Measurements from ENCODE around the gene ALDH1A1. TPM values are rescaled to one million over a fixed set of nuclear protein-coding genes. Genes with fewer than 3 reads are reported as not detected.

Gene ALDH1A1
- total RNA-seq, 1 experiment from 2014 or later: 2.3 TPM

GRCh38 chr9:72949918-72950325 is 2.9 kb downstream of the ALDH1A1 start:
- DNase-seq: no peak
- H2AFZ ChIP-seq: no peak overlapping the region
- POLR2A ChIA-PET (ENCODE audit: unreplicated experiment): no interaction called here

GRCh38 chr9:72949244-72949582 is 3.6 kb downstream of the ALDH1A1 start:
- no peaks in the 10 kb centered on the region for H3K27me3 ChIP-seq (ENCODE audit: insufficient read depth, low read depth)
- H4K20me1 ChIP-seq (ENCODE audit: insufficient read depth): no peaks in the 10 kb centered on the region
- intact Hi-C loops (cut with micrococcal nuclease; ENCODE audit: unreplicated experiment): no loop called here
- H3K36me3 ChIP-seq (ENCODE audit: low read depth): no peaks in the 10 kb centered on the region
- 0 out of 2 replicates have a peak overlapping the region, but pooled peaks have one; percentile 25 for H2AFZ ChIP-seq
- H3K79me2 ChIP-seq (ENCODE audit: low read depth): no peaks in the 10 kb centered on the region
- ChIA-PET POLR2A (ENCODE audit: unreplicated experiment) (interaction anchor here (0.5 kb wide), 1 partner anchor 78 kb away, joined by 8 read pairs; no protein-coding TSS in a partner anchor), CTCF (no interaction called here)
- DNase-seq: no peak
- TF ChIP-seq CTCF (conservative IDR thresholded peaks at IDR 0.05) (no peak), EZH2 (IDR thresholded peaks at IDR 0.05; ENCODE audit: low read depth) (no peak)
- no TSS peak for BruUV-seq (replicated peaks)
- H3K4me3 ChIP-seq: no peak overlapping the region
- 0 out of 2 replicates have a peak, but pooled peaks cover under 1% of the 10 kb centered on the region for H3K4me1 ChIP-seq (replicated peaks; ENCODE audit: insufficient read depth)
- no peak overlapping the region for H3K4me2 ChIP-seq
- H3K9me3 ChIP-seq (ENCODE audit: insufficient read depth, low read depth): no peaks in the 10 kb centered on the region; the same call in 1 of the 2 replicates
- no peak overlapping the region for H3K27ac ChIP-seq
- H3F3A ChIP-seq (ENCODE audit: insufficient read depth, low read depth): no peaks in the 10 kb centered on the region
- H3K9me2 ChIP-seq (ENCODE audit: insufficient read depth): no peaks in the 10 kb centered on the region

More at GRCh38 chr9:72949918-72950325, 2.9 kb downstream of the ALDH1A1 start:
- Histone ChIP-seq H3K4me3 (no peak overlapping the region), H3K27me3 (ENCODE audit: insufficient read depth, low read depth) (no peaks in the 10 kb centered on the region), H3K4me1 (replicated peaks; ENCODE audit: insufficient read depth) (0 out of 2 replicates have a peak, but pooled peaks cover 5% of the 10 kb centered on the region), H3K36me3 (ENCODE audit: low read depth) (no peaks in the 10 kb centered on the region), H4K20me1 (ENCODE audit: insufficient read depth) (no peaks in the 10 kb centered on the region), H3K9me2 (ENCODE audit: insufficient read depth) (no peaks in the 10 kb centered on the region), H3K9me3 (ENCODE audit: insufficient read depth, low read depth) (no peaks in the 10 kb centered on the region; the same call in 1 of the 2 replicates), H3K79me2 (ENCODE audit: low read depth) (no peaks in the 10 kb centered on the region), H3K27ac (no peak overlapping the region), H3F3A (ENCODE audit: insufficient read depth, low read depth) (no peaks in the 10 kb centered on the region), H3K4me2 (no peak overlapping the region)
- CTCF ChIA-PET: no interaction called here
- intact Hi-C loops (cut with micrococcal nuclease; ENCODE audit: unreplicated experiment): loop anchor here (5.0 kb wide), 1 partner anchor 72 kb away; no protein-coding TSS in a partner anchor
- TF ChIP-seq CTCF (conservative IDR thresholded peaks at IDR 0.05) (no peak), EZH2 (IDR thresholded peaks at IDR 0.05; ENCODE audit: low read depth) (no peak)
- no TSS peak for BruUV-seq (replicated peaks)

- H3K36me3 ChIP-seq (ENCODE audit: low read depth): no peaks in the 10 kb centered on the region
- H3K4me3 ChIP-seq: no peak overlapping the region
- H2AFZ ChIP-seq: 0 out of 2 replicates have a peak overlapping the region, but pooled peaks have one; percentile 25
- TF ChIP-seq EZH2 (IDR thresholded peaks at IDR 0.05; ENCODE audit: low read depth) (no peak), CTCF (conservative IDR thresholded peaks at IDR 0.05) (no peak)
- H3K9me2 ChIP-seq (ENCODE audit: insufficient read depth): no peaks in the 10 kb centered on the region
- BruUV-seq (replicated peaks): no TSS peak
- no peaks in the 10 kb centered on the region for H4K20me1 ChIP-seq (ENCODE audit: insufficient read depth)
- ChIA-PET POLR2A (ENCODE audit: unreplicated experiment) (interaction anchor here (0.5 kb wide), 1 partner anchor 77 kb away, joined by 8 read pairs; no protein-coding TSS in a partner anchor), CTCF (no interaction called here)
- H3K27me3 ChIP-seq (ENCODE audit: insufficient read depth, low read depth): no peaks in the 10 kb centered on the region
- H3K79me2 ChIP-seq (ENCODE audit: low read depth): no peaks in the 10 kb centered on the region
- H3K4me1 ChIP-seq (replicated peaks; ENCODE audit: insufficient read depth): no peaks in the 10 kb centered on the region
- H3F3A ChIP-seq (ENCODE audit: insufficient read depth, low read depth): no peaks in the 10 kb centered on the region
- no peak for DNase-seq
- intact Hi-C loops (cut with micrococcal nuclease; ENCODE audit: unreplicated experiment): no loop called here
- H3K27ac ChIP-seq: no peak overlapping the region
- no peaks in the 10 kb centered on the region for H3K9me3 ChIP-seq (ENCODE audit: insufficient read depth, low read depth)
- no peak overlapping the region for H3K4me2 ChIP-seq
These were observed 4.1 kb downstream of the ALDH1A1 start for GRCh38 chr9:72948575-72949243.

All from PC-9 (cell line).